Measurements from ENCODE around the gene PSPN. TPM values are rescaled to one million over a fixed set of nuclear protein-coding genes. Genes with fewer than 3 reads are reported as not detected.

PSPN gene
- total and polyA plus RNA-seq, 9 of the 15 experiments (the other 6 are each of a cell fraction or from before 2014, with no cell fraction given) = 0.21 to 1.1 (median 0.58) TPM

DNA sequence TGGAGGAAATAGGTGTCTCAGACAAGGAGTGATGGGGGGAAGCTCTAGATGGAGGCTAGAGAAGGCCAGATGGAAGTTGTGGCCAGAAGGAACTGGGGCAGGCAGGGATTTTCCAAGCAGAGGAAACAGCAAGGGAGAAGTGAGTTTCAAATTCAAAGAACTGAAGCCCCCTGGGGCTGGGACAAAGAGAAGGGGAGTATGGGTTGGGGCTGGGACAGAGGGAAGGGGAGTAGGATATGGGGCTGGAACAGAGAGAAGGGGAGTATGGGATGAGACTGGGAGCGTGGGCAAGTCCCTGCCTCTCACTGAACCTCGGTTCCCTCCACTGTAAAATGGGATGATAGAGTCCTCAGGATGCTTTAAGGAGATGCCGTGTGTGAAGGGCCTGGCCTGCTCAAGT is 19.1 kb upstream of the PSPN start (continued):
- TF ChIP-seq ESRRA (IDR thresholded peaks at IDR 0.05; ENCODE audit: borderline replicate concordance, low read depth) = no peak
- no peak for TF ChIP-seq CBX1 (IDR thresholded peaks at IDR 0.05; ENCODE audit: low read depth)
- TF ChIP-seq, protein P1, sequence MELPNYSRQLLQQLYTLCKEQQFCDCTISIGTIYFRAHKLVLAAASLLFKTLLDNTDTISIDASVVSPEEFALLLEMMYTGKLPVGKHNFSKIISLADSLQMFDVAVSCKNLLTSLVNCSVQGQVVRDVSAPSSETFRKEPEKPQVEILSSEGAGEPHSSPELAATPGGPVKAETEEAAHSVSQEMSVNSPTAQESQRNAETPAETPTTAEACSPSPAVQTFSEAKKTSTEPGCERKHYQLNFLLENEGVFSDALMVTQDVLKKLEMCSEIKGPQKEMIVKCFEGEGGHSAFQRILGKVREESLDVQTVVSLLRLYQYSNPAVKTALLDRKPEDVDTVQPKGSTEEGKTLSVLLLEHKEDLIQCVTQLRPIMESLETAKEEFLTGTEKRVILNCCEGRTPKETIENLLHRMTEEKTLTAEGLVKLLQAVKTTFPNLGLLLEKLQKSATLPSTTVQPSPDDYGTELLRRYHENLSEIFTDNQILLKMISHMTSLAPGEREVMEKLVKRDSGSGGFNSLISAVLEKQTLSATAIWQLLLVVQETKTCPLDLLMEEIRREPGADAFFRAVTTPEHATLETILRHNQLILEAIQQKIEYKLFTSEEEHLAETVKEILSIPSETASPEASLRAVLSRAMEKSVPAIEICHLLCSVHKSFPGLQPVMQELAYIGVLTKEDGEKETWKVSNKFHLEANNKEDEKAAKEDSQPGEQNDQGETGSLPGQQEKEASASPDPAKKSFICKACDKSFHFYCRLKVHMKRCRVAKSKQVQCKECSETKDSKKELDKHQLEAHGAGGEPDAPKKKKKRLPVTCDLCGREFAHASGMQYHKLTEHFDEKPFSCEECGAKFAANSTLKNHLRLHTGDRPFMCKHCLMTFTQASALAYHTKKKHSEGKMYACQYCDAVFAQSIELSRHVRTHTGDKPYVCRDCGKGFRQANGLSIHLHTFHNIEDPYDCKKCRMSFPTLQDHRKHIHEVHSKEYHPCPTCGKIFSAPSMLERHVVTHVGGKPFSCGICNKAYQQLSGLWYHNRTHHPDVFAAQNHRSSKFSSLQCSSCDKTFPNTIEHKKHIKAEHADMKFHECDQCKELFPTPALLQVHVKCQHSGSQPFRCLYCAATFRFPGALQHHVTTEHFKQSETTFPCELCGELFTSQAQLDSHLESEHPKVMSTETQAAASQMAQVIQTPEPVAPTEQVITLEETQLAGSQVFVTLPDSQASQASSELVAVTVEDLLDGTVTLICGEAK (IDR thresholded peaks at IDR 0.05) = no peak
- TF ChIP-seq, protein P1 (CRISPR knock-in tag; IDR thresholded peaks at IDR 0.05) = no peak
- TF ChIP-seq ZNF146 (CRISPR knock-in tag; IDR thresholded peaks at IDR 0.05; ENCODE audit: unreplicated experiment) = no peak
- no peak for TF ChIP-seq GABPB1 (CRISPR knock-in tag; IDR thresholded peaks at IDR 0.05)
- TF ChIP-seq ZNF507 (tag; conservative IDR thresholded peaks at IDR 0.05) = no peak
- TF ChIP-seq PTRF (tag; IDR thresholded peaks at IDR 0.05) = no peak
- TF ChIP-seq RBBP5 (IDR thresholded peaks at IDR 0.05; ENCODE audit: borderline replicate concordance, insufficient read depth, low read length, poor library complexity, severe bottlenecking) = no peak
